ENCODE data around the gene DLG2. TPM values are rescaled to one million over a fixed set of nuclear protein-coding genes. Genes with fewer than 3 reads are reported as not detected.

The DLG2 gene
- total RNA-seq, 1 experiment from 2014 or later, result 17.5 TPM

DNA sequence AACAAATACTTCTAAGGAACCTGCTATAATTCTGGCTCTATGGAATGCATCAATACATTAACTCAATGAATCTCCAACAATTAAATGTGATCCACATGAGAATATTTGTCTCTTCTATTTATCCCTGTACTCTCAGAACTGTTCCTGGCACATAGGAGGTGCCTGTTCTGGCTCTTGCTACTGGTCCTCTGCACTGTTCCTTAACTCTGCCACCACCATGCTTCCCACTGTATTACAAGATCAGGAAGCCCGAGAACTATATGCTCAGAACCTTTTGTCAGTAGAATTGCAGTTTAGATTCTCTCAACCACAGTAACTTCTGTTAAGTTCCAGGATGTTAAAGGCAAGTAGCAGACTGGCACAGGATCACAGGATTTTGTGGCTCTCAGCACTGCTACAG is 1964.7 kb downstream of the DLG2 start:
- POLR2A ChIA-PET, result no interaction called here
- no peaks in the 10 kb centered on the region for H3K9me3 Mint-ChIP-seq
- no peaks in the 10 kb centered on the region for H3K27me3 Mint-ChIP-seq (ENCODE audit: low read depth)
- H3K4me3 Mint-ChIP-seq, result no peak overlapping the region
- H3K27ac Mint-ChIP-seq, result peak overlapping the region; percentile 22
- no peak for DNase-seq (ENCODE audit: low spot score)
- TF ChIP-seq FOXK1 (CRISPR knock-in tag; IDR thresholded peaks at IDR 0.05), result no peak
- no peak for TF ChIP-seq E2F5 (CRISPR knock-in tag; IDR thresholded peaks at IDR 0.05)
- TF ChIP-seq TP53 (CRISPR knock-in tag; IDR thresholded peaks at IDR 0.05), result no peak
- no peak for TF ChIP-seq SMAD3 (CRISPR knock-in tag; IDR thresholded peaks at IDR 0.05; ENCODE audit: borderline replicate concordance)
- no peak for TF ChIP-seq MYBL2 (CRISPR knock-in tag; IDR thresholded peaks at IDR 0.05)
- no peak for TF ChIP-seq TEAD1 (CRISPR knock-in tag; IDR thresholded peaks at IDR 0.05)
- TF ChIP-seq EMX1 (CRISPR knock-in tag; IDR thresholded peaks at IDR 0.05), result no peak
- no peak for TF ChIP-seq NFYB (CRISPR knock-in tag; conservative IDR thresholded peaks at IDR 0.05; ENCODE audit: low read depth)
- no peak for ATAC-seq
- H3K4me1 Mint-ChIP-seq, result peaks cover 46% of the 10 kb centered on the region
- CTCF ChIA-PET, result no interaction called here
- no peaks in the 10 kb centered on the region for H3K36me3 Mint-ChIP-seq

DNA sequence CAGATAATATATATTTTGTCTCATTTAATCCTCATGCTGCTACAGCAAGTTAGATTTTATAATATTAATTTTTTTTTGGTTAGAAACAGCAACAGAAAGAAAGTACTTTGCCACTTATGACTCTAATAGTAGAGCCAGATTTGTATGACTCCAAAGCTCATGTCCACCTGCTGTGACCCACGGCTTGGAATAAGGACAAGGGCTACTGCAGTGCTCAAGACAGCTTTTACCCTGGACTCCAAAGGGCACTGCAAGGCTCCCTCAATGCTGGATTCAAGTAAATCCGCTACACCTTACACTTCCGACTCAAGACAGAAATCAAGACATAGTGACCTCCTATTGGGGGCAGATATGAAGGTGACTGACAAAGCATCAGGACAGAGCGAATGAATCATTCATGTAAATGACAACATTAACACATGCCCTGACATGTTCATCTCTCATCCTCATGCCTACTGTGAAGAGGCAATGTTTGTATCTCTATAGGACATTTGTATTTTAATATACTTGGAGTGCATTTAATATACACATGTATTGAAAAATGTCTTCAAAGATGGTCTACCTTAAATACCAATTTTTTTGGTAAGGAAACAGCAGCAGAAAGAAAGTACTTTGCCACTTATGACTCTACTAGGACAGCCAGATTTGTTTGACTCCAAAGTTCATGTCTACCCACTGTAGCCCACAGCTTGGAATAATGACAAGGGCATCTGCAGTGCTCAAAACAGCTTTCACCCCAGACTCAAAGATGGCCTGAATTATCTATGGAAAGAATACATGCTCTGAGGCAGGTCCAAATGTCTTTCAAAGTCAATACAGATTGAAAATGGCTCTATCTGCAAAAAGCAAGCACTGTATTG is 1965.4 kb downstream of the DLG2 start:
- Mint-ChIP-seq H3K4me1 (peaks cover 41% of the 10 kb centered on the region), H3K36me3 (no peaks in the 10 kb centered on the region), H3K4me3 (no peak overlapping the region), H3K27ac (no peak overlapping the region), H3K27me3 (ENCODE audit: low read depth) (no peaks in the 10 kb centered on the region), H3K9me3 (no peaks in the 10 kb centered on the region)
- ATAC-seq (no peak), DNase-seq (ENCODE audit: low spot score) (no peak)
- CTCF ChIA-PET, result no interaction called here
- POLR2A ChIA-PET, result no interaction called here
- TF ChIP-seq, protein P1, sequence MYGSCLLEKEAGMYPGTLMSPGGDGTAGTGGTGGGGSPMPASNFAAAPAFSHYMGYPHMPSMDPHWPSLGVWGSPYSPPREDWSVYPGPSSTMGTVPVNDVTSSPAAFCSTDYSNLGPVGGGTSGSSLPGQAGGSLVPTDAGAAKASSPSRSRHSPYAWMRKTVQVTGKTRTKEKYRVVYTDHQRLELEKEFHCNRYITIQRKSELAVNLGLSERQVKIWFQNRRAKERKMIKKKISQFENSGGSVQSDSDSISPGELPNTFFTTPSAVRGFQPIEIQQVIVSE (CRISPR knock-in tag; IDR thresholded peaks at IDR 0.05; ENCODE audit: borderline replicate concordance), result no peak
- TF ChIP-seq ATF1 (CRISPR knock-in tag; IDR thresholded peaks at IDR 0.05), result no peak
- no peak for TF ChIP-seq E2F1 (CRISPR knock-in tag; IDR thresholded peaks at IDR 0.05)
- TF ChIP-seq AFF4 (CRISPR knock-in tag; IDR thresholded peaks at IDR 0.05; ENCODE audit: borderline replicate concordance), result no peak
- TF ChIP-seq HMGXB4 (CRISPR knock-in tag; IDR thresholded peaks at IDR 0.05), result no peak
- no peak for TF ChIP-seq ZNF317 (CRISPR knock-in tag; IDR thresholded peaks at IDR 0.05; ENCODE audit: borderline replicate concordance, low read depth)
- no peak for TF ChIP-seq GRHL2 (CRISPR knock-in tag; IDR thresholded peaks at IDR 0.05; ENCODE audit: insufficient replicate concordance, severe bottlenecking)
- TF ChIP-seq ZNF425 (CRISPR knock-in tag; conservative IDR thresholded peaks at IDR 0.05), result no peak
- TF ChIP-seq ETV6 (CRISPR knock-in tag; IDR thresholded peaks at IDR 0.05), result no peak
- TF ChIP-seq RELA (CRISPR knock-in tag; IDR thresholded peaks at IDR 0.05; ENCODE audit: borderline replicate concordance), result no peak
- TF ChIP-seq GABPB1 (CRISPR knock-in tag; IDR thresholded peaks at IDR 0.05), result no peak
- TF ChIP-seq IRF2 (CRISPR knock-in tag; IDR thresholded peaks at IDR 0.05; ENCODE audit: borderline replicate concordance, low read depth), result no peak
- TF ChIP-seq MXD4 (CRISPR knock-in tag; IDR thresholded peaks at IDR 0.05; ENCODE audit: borderline replicate concordance), result no peak

All from WTC11 (cell line).